GM18519 (cell line): Measurements from ENCODE around the gene ENDOU.

Experiments used
- ATAC-seq: cut with Tn5 transposase; IDR thresholded peaks from one replicate; pipeline ENCODE4 v1.9.1; 2021; ENCODE audit warnings: mild to moderate bottlenecking, moderate library complexity; ENCODE audit not compliant: unreplicated experiment, low FRiP score

Gene ENDOU, protein sequence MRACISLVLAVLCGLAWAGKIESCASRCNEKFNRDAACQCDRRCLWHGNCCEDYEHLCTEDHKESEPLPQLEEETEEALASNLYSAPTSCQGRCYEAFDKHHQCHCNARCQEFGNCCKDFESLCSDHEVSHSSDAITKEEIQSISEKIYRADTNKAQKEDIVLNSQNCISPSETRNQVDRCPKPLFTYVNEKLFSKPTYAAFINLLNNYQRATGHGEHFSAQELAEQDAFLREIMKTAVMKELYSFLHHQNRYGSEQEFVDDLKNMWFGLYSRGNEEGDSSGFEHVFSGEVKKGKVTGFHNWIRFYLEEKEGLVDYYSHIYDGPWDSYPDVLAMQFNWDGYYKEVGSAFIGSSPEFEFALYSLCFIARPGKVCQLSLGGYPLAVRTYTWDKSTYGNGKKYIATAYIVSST

DNA sequence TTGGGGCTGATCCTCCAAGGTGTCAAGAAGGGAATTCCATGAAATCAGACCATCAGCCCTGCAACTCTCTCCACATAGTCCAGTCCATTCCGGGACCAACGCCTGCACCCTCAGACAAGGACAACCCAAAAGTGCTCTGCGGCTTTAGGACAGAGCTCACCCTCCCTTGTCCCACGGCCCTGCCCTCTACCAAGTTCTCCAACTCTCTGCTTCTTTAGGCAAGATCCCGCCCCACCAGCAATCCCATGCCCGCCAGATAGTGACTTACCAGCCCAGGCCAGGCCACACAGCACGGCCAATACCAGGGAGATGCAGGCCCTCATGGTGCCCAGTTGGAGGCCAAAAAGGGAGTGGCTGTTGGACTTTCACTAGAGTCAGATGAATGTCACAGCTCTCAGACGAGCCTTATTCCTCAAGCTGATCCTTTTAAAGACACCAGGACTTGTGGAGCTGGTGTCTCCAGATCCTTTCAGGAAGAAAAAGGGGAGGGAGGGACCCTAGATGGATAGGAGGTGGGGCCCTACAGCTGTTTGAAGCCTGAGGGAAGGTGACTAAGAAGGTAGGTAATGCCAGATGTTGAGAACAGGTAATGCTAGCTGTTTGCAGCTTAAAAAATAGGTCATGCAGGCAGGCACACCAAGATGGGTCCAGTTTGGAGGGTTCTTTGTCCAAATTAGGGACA lies at the start of gene ENDOU:
TSS of gene ENDOU (minus strand) at position 400 of the 682 bp plus-strand sequence. CDS start at position 323, 77 bp downstream.
- no peak for ATAC-seq

GRCh38 chr12:47774663-47775062 lies 49.4 kb upstream of the ENDOU start:
- ATAC-seq, result no peak

GRCh38 chr12:47773858-47774580 lies 48.7 kb upstream of the ENDOU start:
- no peak for ATAC-seq

- ATAC-seq, result peak; percentile 60
These were observed 48.0 kb upstream of the ENDOU start, which contains the start of gene SLC48A1 for GRCh38 chr12:47773062-47773857. Gene SLC48A1 (plus strand): TSS chr12:47773238. CDS start chr12:47773305, 67 bp downstream.

- no peak for ATAC-seq
These were observed 47.4 kb upstream of the ENDOU start for GRCh38 chr12:47772738-47773061.

DNA sequence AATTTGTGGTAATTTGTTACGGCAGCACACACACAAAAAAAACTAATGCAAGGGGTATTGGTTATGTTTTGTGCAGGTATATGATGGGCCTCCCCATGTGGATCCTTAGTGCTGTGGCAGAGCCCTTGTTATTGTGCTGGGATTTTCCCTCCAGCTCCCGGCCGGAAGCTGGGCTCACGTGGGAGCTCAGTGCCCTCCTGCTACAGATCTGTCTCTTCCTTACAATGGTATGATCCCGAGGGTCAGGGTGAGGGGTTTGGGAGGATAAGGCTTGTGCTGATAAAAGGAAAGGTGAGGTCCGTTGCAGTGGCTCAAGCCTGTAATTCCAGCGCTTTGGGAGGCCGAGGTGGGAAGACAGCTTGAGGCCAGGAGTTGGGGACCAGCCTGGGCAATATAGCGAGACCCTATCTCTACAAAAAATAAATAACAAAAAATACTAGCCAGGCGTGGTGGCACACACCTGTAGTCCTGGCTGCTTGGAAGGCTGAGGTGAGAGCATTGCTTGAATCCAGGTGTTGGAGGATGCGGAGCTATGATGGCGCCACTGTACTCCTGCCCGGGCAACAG lies 46.9 kb upstream of the ENDOU start:
- ATAC-seq, result no peak

DNA sequence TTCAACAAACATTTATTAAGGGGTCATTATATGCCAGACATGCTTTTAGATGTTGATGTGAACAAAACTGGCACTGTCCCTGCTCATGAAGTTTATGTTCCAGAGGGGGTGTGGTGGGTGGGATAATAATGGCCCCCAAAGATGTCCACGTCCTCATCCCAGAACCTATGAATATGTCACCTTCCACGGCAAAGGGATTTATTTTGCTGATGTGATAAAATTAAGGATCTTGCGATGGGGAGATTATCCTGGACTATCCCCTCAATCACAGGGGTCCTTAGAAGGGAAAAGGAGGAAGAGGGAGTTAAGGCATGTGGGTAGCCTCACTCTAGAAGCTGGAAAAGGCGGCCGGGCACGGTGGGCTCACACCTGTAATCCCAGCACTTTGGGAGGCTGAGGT lies 46.0 kb upstream of the ENDOU start:
- no peak for ATAC-seq

DNA sequence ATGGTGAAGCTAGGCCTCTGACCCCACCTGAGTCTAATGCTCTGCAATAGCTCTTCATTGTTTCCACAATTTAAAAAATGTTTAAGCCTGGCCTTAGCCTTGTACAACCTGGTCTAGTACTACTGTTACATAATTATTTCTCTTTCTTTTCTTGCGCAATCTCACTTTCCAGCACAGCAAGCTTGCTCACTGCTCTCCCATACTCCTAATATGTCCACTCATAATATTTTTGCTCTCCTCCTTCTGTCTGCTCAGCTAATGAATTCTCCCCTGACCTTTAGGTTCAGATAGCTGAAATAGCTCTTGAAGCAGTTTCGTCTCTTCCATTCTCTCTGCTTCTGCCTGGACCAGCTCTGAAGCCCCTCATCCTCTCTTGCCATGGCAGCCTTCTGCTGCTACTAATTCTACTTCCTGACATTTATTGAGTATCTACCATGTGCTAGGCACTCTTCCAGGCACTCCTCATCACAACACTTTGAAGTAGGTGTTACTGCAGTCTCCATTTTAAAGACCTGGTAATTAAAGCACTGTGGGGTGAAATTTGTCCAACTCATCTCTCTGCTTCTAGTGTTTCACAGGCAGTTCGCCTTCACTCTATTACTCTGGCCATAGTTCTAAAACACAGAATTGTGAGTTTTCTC lies 44.9 kb upstream of the ENDOU start:
- no peak for ATAC-seq

DNA sequence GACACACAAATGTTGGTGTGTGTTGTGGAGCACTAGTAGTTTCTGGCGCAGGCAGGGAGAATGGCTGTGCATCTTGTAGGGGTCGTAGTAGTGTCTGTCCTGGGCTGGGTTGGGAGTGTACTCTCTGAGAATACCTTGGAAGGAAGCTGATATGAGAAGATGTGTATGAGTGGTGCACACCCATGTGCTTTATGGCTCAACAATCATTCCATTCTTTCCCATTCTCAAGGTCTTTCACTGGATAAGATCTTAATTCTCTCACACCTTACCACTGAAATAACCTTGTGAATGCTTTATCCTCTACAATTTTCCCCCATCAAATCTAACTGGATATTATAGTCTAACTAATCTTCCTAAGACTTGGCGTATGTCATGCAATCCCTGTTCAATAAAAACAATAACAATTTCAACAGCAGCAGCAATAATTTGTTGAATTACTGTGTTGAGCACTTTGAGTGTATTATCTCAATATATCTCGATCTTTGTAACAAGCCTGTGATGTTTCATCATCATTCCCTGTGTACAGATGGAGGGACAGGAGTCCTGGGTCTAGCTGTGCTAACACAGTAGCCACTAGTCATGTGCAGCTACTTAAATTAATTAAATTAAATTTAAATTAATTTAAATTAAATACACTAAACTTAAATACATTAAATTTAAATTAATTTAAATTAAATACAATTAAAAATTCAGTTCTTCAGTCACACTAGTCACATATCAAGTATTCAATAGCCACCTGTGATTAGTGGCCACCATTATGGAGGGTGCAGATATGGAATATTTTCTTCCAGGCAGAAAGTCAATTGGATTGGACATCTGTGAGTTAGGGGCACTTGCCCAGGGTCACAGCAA lies 44.2 kb upstream of the ENDOU start:
- no peak for ATAC-seq

GRCh38 chr12:47768323-47768811 lies 43.1 kb upstream of the ENDOU start:
- ATAC-seq, result no peak

- no peak for ATAC-seq
These were observed 42.0 kb upstream of the ENDOU start for GRCh38 chr12:47767216-47767724.

GRCh38 chr12:47766502-47767215 lies 41.4 kb upstream of the ENDOU start:
- no peak for ATAC-seq

- ATAC-seq, result no peak
These were observed 38.4 kb upstream of the ENDOU start for GRCh38 chr12:47763481-47764346.

GRCh38 chr12:47762850-47763465 lies 37.7 kb upstream of the ENDOU start:
- no peak for ATAC-seq

DNA sequence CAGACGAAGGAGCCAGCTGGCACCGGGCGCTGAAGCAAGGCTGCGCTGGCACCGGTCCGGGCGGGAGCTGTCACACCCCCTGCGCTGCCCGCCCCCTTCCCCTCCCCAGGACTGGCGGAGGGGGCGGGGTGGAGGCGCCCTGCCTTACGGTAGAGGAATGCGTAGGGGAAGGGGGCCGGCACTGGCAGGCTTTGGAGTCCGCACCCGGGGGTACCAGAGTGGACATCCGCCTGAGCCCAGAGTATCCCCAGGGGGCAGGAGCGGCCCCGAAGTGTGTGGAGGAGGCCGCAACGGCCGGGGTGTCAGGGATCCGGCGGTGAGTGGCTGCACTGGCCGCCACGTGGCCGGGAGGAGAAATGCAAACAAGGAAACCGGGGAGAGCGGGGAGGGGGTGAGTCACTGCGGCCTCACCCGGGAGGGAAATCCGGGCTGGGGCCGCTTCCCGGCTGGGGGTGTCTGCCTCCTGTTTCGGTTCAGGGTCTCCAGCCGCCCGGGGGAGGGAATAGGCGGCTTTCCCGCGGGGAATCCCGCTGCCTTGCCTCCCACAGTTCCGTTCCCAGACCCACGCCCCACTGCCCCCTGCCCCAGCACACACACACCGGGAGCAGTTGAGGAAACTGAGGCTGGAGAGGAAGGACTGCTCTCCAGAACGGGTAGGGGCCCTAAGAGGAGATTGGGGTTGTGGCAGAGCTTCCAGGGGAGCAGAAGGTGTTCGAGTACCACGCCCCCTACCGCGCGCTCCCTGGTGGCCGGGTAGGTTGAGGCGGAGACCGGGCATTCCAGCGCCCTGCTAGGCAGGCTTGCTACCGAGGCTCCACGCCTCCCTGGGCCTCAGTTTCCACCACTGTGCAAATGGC lies 33.8 kb upstream of the ENDOU start, which contains the start of gene RAPGEF3:
TSS of gene RAPGEF3 (minus strand) at position 47 of the 857 bp plus-strand sequence. CDS start 324 bp downstream, outside the sequence.
- ATAC-seq, result no peak

- ATAC-seq, result no peak
These were observed 33.2 kb upstream of the ENDOU start for GRCh38 chr12:47758584-47758833.
